Uterus (tissue), 2 donors: Measurements from ENCODE around the gene PEX10.

ENCODE experiments used
- POLR2A ChIP-seq, 2 donors: fragments of 450-650 bp; IDR thresholded peaks; one replicate each; pipeline ENCODE4 v1.6.1; 2016; ENCODE audit warnings: antibody characterized with exemption in 2 of 2, mild to moderate bottlenecking in 1 of 2, moderate library complexity in 1 of 2
- TF ChIP-seq, protein P1 (sequence below), 4 experiments: fragments of 200-600 bp in 2 of 4; fragments of 450-650 bp in 2 of 4; sonication (generic) in 2 of 4; IDR thresholded peaks; one replicate each; pipeline ENCODE4 v1.5.1; 2016 to 2019; ENCODE audit warnings: antibody characterized with exemption in 4 of 4, mild to moderate bottlenecking in 2 of 4, moderate library complexity in 1 of 4

DNA sequence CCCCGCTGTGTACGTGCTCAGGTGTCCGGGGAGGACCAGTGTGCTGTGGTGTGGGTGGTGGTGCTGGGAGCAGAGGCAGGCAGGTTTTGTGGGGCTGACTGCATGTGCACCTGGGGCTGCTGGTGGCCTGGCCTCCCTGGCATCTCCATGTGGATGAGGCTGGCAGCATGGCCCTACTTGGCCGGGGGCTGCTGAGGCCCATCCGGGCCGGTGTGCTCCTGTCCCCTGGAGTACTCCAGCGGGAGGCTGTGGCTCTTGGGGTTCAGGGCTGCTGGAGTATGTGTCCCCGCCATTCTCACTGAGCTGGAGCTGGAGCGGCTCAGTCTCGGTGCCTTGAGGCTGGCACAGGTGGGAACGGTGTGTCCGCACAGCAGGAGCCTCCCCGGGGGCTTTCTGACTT is 20.8 kb upstream of the PEX10 start:
- TF ChIP-seq, protein P1, sequence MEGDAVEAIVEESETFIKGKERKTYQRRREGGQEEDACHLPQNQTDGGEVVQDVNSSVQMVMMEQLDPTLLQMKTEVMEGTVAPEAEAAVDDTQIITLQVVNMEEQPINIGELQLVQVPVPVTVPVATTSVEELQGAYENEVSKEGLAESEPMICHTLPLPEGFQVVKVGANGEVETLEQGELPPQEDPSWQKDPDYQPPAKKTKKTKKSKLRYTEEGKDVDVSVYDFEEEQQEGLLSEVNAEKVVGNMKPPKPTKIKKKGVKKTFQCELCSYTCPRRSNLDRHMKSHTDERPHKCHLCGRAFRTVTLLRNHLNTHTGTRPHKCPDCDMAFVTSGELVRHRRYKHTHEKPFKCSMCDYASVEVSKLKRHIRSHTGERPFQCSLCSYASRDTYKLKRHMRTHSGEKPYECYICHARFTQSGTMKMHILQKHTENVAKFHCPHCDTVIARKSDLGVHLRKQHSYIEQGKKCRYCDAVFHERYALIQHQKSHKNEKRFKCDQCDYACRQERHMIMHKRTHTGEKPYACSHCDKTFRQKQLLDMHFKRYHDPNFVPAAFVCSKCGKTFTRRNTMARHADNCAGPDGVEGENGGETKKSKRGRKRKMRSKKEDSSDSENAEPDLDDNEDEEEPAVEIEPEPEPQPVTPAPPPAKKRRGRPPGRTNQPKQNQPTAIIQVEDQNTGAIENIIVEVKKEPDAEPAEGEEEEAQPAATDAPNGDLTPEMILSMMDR (IDR thresholded peaks at IDR 0.05): no peak
- no peak for TF ChIP-seq POLR2A (IDR thresholded peaks at IDR 0.05)
